ENCODE measurements around the gene UBE2Q1.

The UBE2Q1 gene

GRCh38 chr1:154519591-154519991 is 38.9 kb downstream of the UBE2Q1 start:
- in situ Hi-C loops (cut with HindIII; ENCODE audit: low sequenced_read_pairs), result no loop called here

- in situ Hi-C loops (cut with HindIII; ENCODE audit: low sequenced_read_pairs), result no loop called here
Observed at GRCh38 chr1:154517661-154518060, 40.8 kb downstream of the UBE2Q1 start.

GRCh38 chr1:154514066-154514553 is 44.4 kb downstream of the UBE2Q1 start:
- in situ Hi-C loops (cut with HindIII; ENCODE audit: low sequenced_read_pairs), result no loop called here

- in situ Hi-C loops (cut with HindIII; ENCODE audit: low sequenced_read_pairs), result no loop called here
Observed at GRCh38 chr1:154512760-154513159, 45.7 kb downstream of the UBE2Q1 start.

- in situ Hi-C loops (cut with HindIII; ENCODE audit: low sequenced_read_pairs), result no loop called here
Observed at GRCh38 chr1:154503898-154504297, 54.6 kb downstream of the UBE2Q1 start.

GRCh38 chr1:154502744-154503115 is 55.7 kb downstream of the UBE2Q1 start:
- in situ Hi-C loops (cut with HindIII; ENCODE audit: low sequenced_read_pairs), result no loop called here

- in situ Hi-C loops (cut with HindIII; ENCODE audit: low sequenced_read_pairs), result no loop called here
Observed at GRCh38 chr1:154502066-154502743, 56.3 kb downstream of the UBE2Q1 start, which contains the start of the genes SHE and TDRD10. SHE (minus strand) TSS chr1:154502412; CDS start chr1:154502026, 386 bp downstream. TDRD10 (plus strand) TSS chr1:154502219; CDS start chr1:154506904, 4,685 bp downstream.

GRCh38 chr1:154501423-154502065 is 56.9 kb downstream of the UBE2Q1 start:
- in situ Hi-C loops (cut with HindIII; ENCODE audit: low sequenced_read_pairs), result no loop called here

GRCh38 chr1:154500533-154500932 is 57.9 kb downstream of the UBE2Q1 start:
- in situ Hi-C loops (cut with HindIII; ENCODE audit: low sequenced_read_pairs), result no loop called here

GRCh38 chr1:154499446-154499845 is 59.0 kb downstream of the UBE2Q1 start:
- in situ Hi-C loops (cut with HindIII; ENCODE audit: low sequenced_read_pairs), result no loop called here
